Neuronal stem cell (in vitro differentiated cells): ENCODE data around the gene PITX2.

ENCODE experiments used
- DNase-seq: peaks from one replicate; pipeline ENCODE4 v3.0.0-alpha.2; 2013; ENCODE audit warnings: low spot score
- H2AFZ ChIP-seq: one replicate; pipeline ENCODE4 v1.6.1; 2013; ENCODE audit warnings: mild to moderate bottlenecking, low read length, inconsistent platforms
- H2AK5ac ChIP-seq: 2 replicates; pipeline ENCODE4 v1.6.1; 2013; ENCODE audit warnings: low read depth, mild to moderate bottlenecking, inconsistent platforms, low read length, moderate library complexity, mixed read lengths
- H2BK120ac ChIP-seq: 2 replicates; pipeline ENCODE4 v1.6.1; 2013; ENCODE audit warnings: low read depth, mild to moderate bottlenecking, inconsistent platforms, low read length, moderate library complexity, mixed read lengths
- H2BK12ac ChIP-seq: one replicate; pipeline ENCODE4 v1.6.1; 2013; ENCODE audit warnings: low read length, inconsistent platforms
- H2BK15ac ChIP-seq: 2 replicates; pipeline ENCODE4 v1.6.1; 2013; ENCODE audit warnings: mild to moderate bottlenecking, low read length, inconsistent platforms, mixed read lengths
- H2BK5ac ChIP-seq: one replicate; pipeline ENCODE4 v1.6.1; 2013; ENCODE audit warnings: inconsistent platforms, mild to moderate bottlenecking, low read length, moderate library complexity
- H3K14ac ChIP-seq: one replicate; pipeline ENCODE4 v1.6.1; 2013; ENCODE audit warnings: low read length, inconsistent platforms
- H3K18ac ChIP-seq: 2 replicates; pipeline ENCODE4 v1.6.1; 2013; ENCODE audit warnings: low read length, inconsistent platforms
- H3K23ac ChIP-seq: 2 replicates; pipeline ENCODE4 v1.6.1; 2013; ENCODE audit warnings: low read depth, mild to moderate bottlenecking, mixed read lengths, low read length, inconsistent platforms; ENCODE audit not compliant: poor library complexity
- H3K27ac ChIP-seq: replicated peaks from 3 replicates; pipeline ENCODE4 v1.5.1; 2013; ENCODE audit warnings: low read length, inconsistent platforms
- H3K27me3 ChIP-seq, 3 experiments: 2 replicates each; pipeline ENCODE4 v1.6.1; 2013; ENCODE audit warnings: low read length in 3 of 3, mild to moderate bottlenecking in 2 of 3, inconsistent platforms in 1 of 3, low read depth in 1 of 3, mixed read lengths in 1 of 3, moderate library complexity in 1 of 3; ENCODE audit not compliant: control insufficient read depth in 3 of 3, insufficient read depth in 3 of 3
- H3K36me3 ChIP-seq, 2 donors: replicated peaks in 1 of 2; 2 replicates each; pipeline ENCODE4 v1.6.1; 2013; ENCODE audit warnings: low read length in 2 of 2; ENCODE audit not compliant: control insufficient read depth in 2 of 2, insufficient read depth in 2 of 2
- H3K4ac ChIP-seq: 2 replicates; pipeline ENCODE4 v1.6.1; 2013; ENCODE audit warnings: inconsistent platforms, mild to moderate bottlenecking, low read length, moderate library complexity
- H3K4me1 ChIP-seq, 2 donors: 1 replicate in 1 of 2; 2 replicates in 1 of 2; pipeline ENCODE4 v1.6.1; 2013; ENCODE audit warnings: low read length in 2 of 2, low read depth in 1 of 2; ENCODE audit not compliant: control insufficient read depth in 2 of 2, insufficient read depth in 1 of 2
- H3K4me2 ChIP-seq: one replicate; pipeline ENCODE4 v1.6.1; 2013; ENCODE audit warnings: mild to moderate bottlenecking, low read length, inconsistent platforms; ENCODE audit not compliant: insufficient read depth, poor library complexity, severe bottlenecking
- H3K4me3 ChIP-seq, 2 donors: 2 replicates each; pipeline ENCODE4 v1.5.1; 2013; ENCODE audit warnings: low read length in 2 of 2, mild to moderate bottlenecking in 2 of 2, inconsistent platforms in 1 of 2, moderate library complexity in 1 of 2
- H3K79me1 ChIP-seq: one replicate; pipeline ENCODE4 v1.6.1; 2013; ENCODE audit warnings: low read depth, mild to moderate bottlenecking, inconsistent platforms, low read length, moderate library complexity
- H3K9ac ChIP-seq: one replicate; pipeline ENCODE4 v1.6.1; 2013; ENCODE audit warnings: mild to moderate bottlenecking, low read depth, low read length, inconsistent platforms; ENCODE audit not compliant: poor library complexity
- H3K9me3 ChIP-seq, 2 donors: replicated peaks in 1 of 2; 2 replicates each; pipeline versions ENCODE3 to v1.6.1; 2013; ENCODE audit warnings: low read length in 2 of 2, mild to moderate bottlenecking in 2 of 2, inconsistent platforms in 1 of 2, low read depth in 1 of 2, mixed read lengths in 1 of 2, moderate library complexity in 1 of 2; ENCODE audit not compliant: control insufficient read depth in 2 of 2, insufficient read depth in 1 of 2
- H4K8ac ChIP-seq: one replicate; pipeline ENCODE4 v1.6.1; 2013; ENCODE audit warnings: low read depth, mild to moderate bottlenecking, inconsistent platforms, low read length, moderate library complexity
- H4K91ac ChIP-seq: one replicate; pipeline ENCODE4 v1.6.1; 2013; ENCODE audit warnings: low read length, low read depth, mild to moderate bottlenecking, inconsistent platforms; ENCODE audit not compliant: poor library complexity
- WGBS, 2 donors: extraction: QIAGEN DNeasy Blood & Tissue Kit; methylation state at CpG; one replicate each; pipeline ENCODE4 v1.1.7; 2013; ENCODE audit warnings: missing lambda C conversion rate in 2 of 2, mixed read lengths in 1 of 2; ENCODE audit not compliant: insufficient read length in 2 of 2, insufficient replicate concordance in 1 of 2; ENCODE audit errors: extremely low coverage in 2 of 2; 5-methylcytosine and 5-hydroxymethylcytosine counted together

The PITX2 gene

GRCh38 chr4:110660755-110661154, 37.9 kb upstream of the PITX2 start:
- Histone ChIP-seq H3K4me3 (no peak overlapping the region), H3K4ac (no peak overlapping the region), H2BK12ac (no peak overlapping the region), H3K79me1 (no peaks in the 10 kb centered on the region), H3K9me3 (no peaks in the 10 kb centered on the region), H3K36me3 (no peaks in the 10 kb centered on the region), H2BK5ac (no peak overlapping the region), H3K9ac (no peak overlapping the region), H2AFZ (no peak overlapping the region), H3K4me1 (peaks cover 0 to 2% of the 10 kb centered on the region in 2 donors), H3K18ac (no peak overlapping the region), H2BK15ac (no peak overlapping the region), H3K23ac (no peak overlapping the region), H3K27me3 (no peaks in the 10 kb centered on the region), H3K4me2 (no peak overlapping the region), H3K27ac (no peak overlapping the region), H2AK5ac (no peak overlapping the region), H4K91ac (no peak overlapping the region), H3K14ac (no peak overlapping the region), H2BK120ac (no peak overlapping the region), H4K8ac (no peak overlapping the region)
- WGBS, 2 donors: no CpG with 5 or more reads among the region's 2 CpGs
- no peak for DNase-seq

- Histone ChIP-seq H3K9ac (no peak overlapping the region), H2BK15ac (no peak overlapping the region), H3K9me3 (no peaks in the 10 kb centered on the region), H3K4ac (no peak overlapping the region), H2AK5ac (no peak overlapping the region), H2AFZ (no peak overlapping the region), H3K18ac (no peak overlapping the region), H2BK120ac (no peak overlapping the region), H2BK5ac (no peak overlapping the region), H3K4me2 (no peak overlapping the region), H3K79me1 (no peaks in the 10 kb centered on the region), H3K4me1 (no peaks in the 10 kb centered on the region), H3K23ac (no peak overlapping the region), H4K91ac (no peak overlapping the region), H3K27me3 (no peaks in the 10 kb centered on the region), H3K27ac (no peak overlapping the region), H3K14ac (no peak overlapping the region), H3K4me3 (no peak overlapping the region), H4K8ac (no peak overlapping the region), H2BK12ac (no peak overlapping the region), H3K36me3 (no peaks in the 10 kb centered on the region)
- no peak for DNase-seq
These were observed 31.4 kb upstream of the PITX2 start for GRCh38 chr4:110654254-110654635.

GRCh38 chr4:110653321-110654253, 30.7 kb upstream of the PITX2 start:
- H3K27ac ChIP-seq: no peak overlapping the region
- no peak overlapping the region for H2BK12ac ChIP-seq
- H2BK5ac ChIP-seq: no peak overlapping the region
- no peak overlapping the region for H3K4me3 ChIP-seq
- no CpG with 5 or more reads among the region's 6 CpGs for WGBS, 2 donors
- no peak overlapping the region for H3K23ac ChIP-seq
- H2AFZ ChIP-seq: no peak overlapping the region
- no peaks in the 10 kb centered on the region for H3K9me3 ChIP-seq
- H3K4me1 ChIP-seq: no peaks in the 10 kb centered on the region
- H3K4me2 ChIP-seq: no peak overlapping the region
- no peak overlapping the region for H3K18ac ChIP-seq
- H2BK15ac ChIP-seq: no peak overlapping the region
- no peak overlapping the region for H2BK120ac ChIP-seq
- no peaks in the 10 kb centered on the region for H3K27me3 ChIP-seq
- no peak for DNase-seq
- H3K9ac ChIP-seq: no peak overlapping the region
- H3K14ac ChIP-seq: no peak overlapping the region
- H3K79me1 ChIP-seq: no peaks in the 10 kb centered on the region
- H3K4ac ChIP-seq: no peak overlapping the region
- H3K36me3 ChIP-seq: no peaks in the 10 kb centered on the region
- H4K91ac ChIP-seq: no peak overlapping the region
- no peak overlapping the region for H4K8ac ChIP-seq
- H2AK5ac ChIP-seq: no peak overlapping the region

- Histone ChIP-seq H3K9ac (no peak overlapping the region), H3K36me3 (no peaks in the 10 kb centered on the region), H2BK12ac (no peak overlapping the region), H3K9me3 (no peaks in the 10 kb centered on the region), H3K27me3 (peaks cover 6 to 71% (median 32%) of the 10 kb centered on the region in 3 experiments), H4K8ac (no peak overlapping the region), H3K4ac (no peak overlapping the region), H2BK15ac (no peak overlapping the region), H3K18ac (no peak overlapping the region), H2AK5ac (no peak overlapping the region), H2BK120ac (no peak overlapping the region), H3K4me2 (no peak overlapping the region), H3K14ac (no peak overlapping the region), H4K91ac (no peak overlapping the region), H3K27ac (no peak overlapping the region), H2AFZ (no peak overlapping the region), H3K23ac (no peak overlapping the region), H2BK5ac (no peak overlapping the region), H3K4me1 (no peaks in the 10 kb centered on the region), H3K79me1 (no peaks in the 10 kb centered on the region), H3K4me3 (no peak overlapping the region)
- no CpG with 5 or more reads among the region's 1 CpG for WGBS, 2 donors
- no peak for DNase-seq
These were observed 21.1 kb upstream of the PITX2 start for GRCh38 chr4:110644008-110644407.
